Stimulated activated CD4-positive, alpha-beta T cell treated with anti-CD3 and anti-CD28 coated beads, Interleukin-1b, Interleukin-23, amount 100 ng/mL, for 4 hours (primary cell): ENCODE results near the gene DIS3L2.
"Not testable (repeated sequence)": the region's sequence is repeated elsewhere in the genome, so short reads cannot be mapped to it uniquely, and the experiment has no call there.

Experiments used
- DNase-seq, 2 donors: peaks; one replicate each; pipeline ENCODE4 v3.0.0-alpha.2; 2020; ENCODE audit warnings: low read depth in 2 of 2

DIS3L2 gene

GRCh38 chr2:232348936-232349335 is 387.4 kb downstream of the DIS3L2 start:
- no peak for DNase-seq

- DNase-seq: no peak
Observed at GRCh38 chr2:232349546-232349945, 388.0 kb downstream of the DIS3L2 start.

GRCh38 chr2:232349946-232350635 is 388.6 kb downstream of the DIS3L2 start:
- no peak for DNase-seq

- DNase-seq: no peak
Observed at GRCh38 chr2:232350804-232351685, 389.5 kb downstream of the DIS3L2 start.

- no peak for DNase-seq
Observed at GRCh38 chr2:232351686-232352510, 390.4 kb downstream of the DIS3L2 start.

GRCh38 chr2:232352511-232353091 is 391.1 kb downstream of the DIS3L2 start:
- DNase-seq: no peak

GRCh38 chr2:232353096-232353495 is 391.6 kb downstream of the DIS3L2 start:
- no peak for DNase-seq

- DNase-seq: no peak
Observed at GRCh38 chr2:232353660-232354059, 392.1 kb downstream of the DIS3L2 start.

- DNase-seq: no peak
Observed at GRCh38 chr2:232354069-232354468, 392.6 kb downstream of the DIS3L2 start.

GRCh38 chr2:232361646-232362045 is 400.1 kb downstream of the DIS3L2 start:
- DNase-seq: no peak

- no peak for DNase-seq
Observed at GRCh38 chr2:232362174-232362900, 400.8 kb downstream of the DIS3L2 start.

- not testable (repeated sequence) for DNase-seq
Observed at GRCh38 chr2:232363064-232363783, 401.7 kb downstream of the DIS3L2 start.

GRCh38 chr2:232363784-232364615 is 402.5 kb downstream of the DIS3L2 start:
- DNase-seq: no peak

GRCh38 chr2:232364806-232365594 is 403.5 kb downstream of the DIS3L2 start:
- DNase-seq: not testable (repeated sequence)

GRCh38 chr2:232365621-232366321 is 404.3 kb downstream of the DIS3L2 start:
- DNase-seq: no peak

GRCh38 chr2:232366461-232366860 is 404.9 kb downstream of the DIS3L2 start:
- not testable (repeated sequence) for DNase-seq

GRCh38 chr2:232367016-232367415 is 405.5 kb downstream of the DIS3L2 start:
- no peak for DNase-seq
